ENCODE data around the gene PARD3.

PARD3 gene

GRCh38 chr10:34480345-34480744, 334.8 kb downstream of the PARD3 start:
- DNase-seq = no peak

GRCh38 chr10:34479520-34480179, 335.4 kb downstream of the PARD3 start:
- no peak for DNase-seq

GRCh38 chr10:34477249-34477648, 337.8 kb downstream of the PARD3 start:
- DNase-seq = no peak

- no peak for DNase-seq
Observed at GRCh38 chr10:34476608-34477007, 338.5 kb downstream of the PARD3 start.

GRCh38 chr10:34475786-34476185, 339.3 kb downstream of the PARD3 start:
- no peak for DNase-seq

GRCh38 chr10:34475274-34475646, 339.8 kb downstream of the PARD3 start:
- DNase-seq = no peak

GRCh38 chr10:34474555-34475273, 340.4 kb downstream of the PARD3 start:
- DNase-seq = no peak

GRCh38 chr10:34474009-34474376, 341.1 kb downstream of the PARD3 start:
- no peak for DNase-seq

GRCh38 chr10:34473174-34474008, 341.7 kb downstream of the PARD3 start:
- no peak for DNase-seq

GRCh38 chr10:34470307-34470706, 344.8 kb downstream of the PARD3 start:
- no peak for DNase-seq

GRCh38 chr10:34469446-34469845, 345.6 kb downstream of the PARD3 start:
- no peak for DNase-seq

- no peak for DNase-seq
Observed at GRCh38 chr10:34467902-34468301, 347.2 kb downstream of the PARD3 start.

GRCh38 chr10:34467364-34467763, 347.7 kb downstream of the PARD3 start:
- DNase-seq = no peak

GRCh38 chr10:34465678-34466077, 349.4 kb downstream of the PARD3 start:
- no peak for DNase-seq

- DNase-seq = no peak
Observed at GRCh38 chr10:34464591-34464990, 350.5 kb downstream of the PARD3 start.

- no peak for DNase-seq
Observed at GRCh38 chr10:34464000-34464399, 351.1 kb downstream of the PARD3 start.

GRCh38 chr10:34462993-34463392, 352.1 kb downstream of the PARD3 start:
- DNase-seq = no peak

GRCh38 chr10:34462056-34462455, 353.0 kb downstream of the PARD3 start:
- no peak for DNase-seq

GRCh38 chr10:34454590-34455261, 360.4 kb downstream of the PARD3 start:
- no peak for DNase-seq

GRCh38 chr10:34449836-34450235, 365.3 kb downstream of the PARD3 start:
- DNase-seq = no peak

- no peak for DNase-seq
Observed at GRCh38 chr10:34446049-34446448, 369.0 kb downstream of the PARD3 start.

GRCh38 chr10:34444223-34445183, 370.6 kb downstream of the PARD3 start:
- DNase-seq = no peak
